HEK293 (cell line): ENCODE measurements around the gene BORCS6.

Source experiments
- CTCF ChIA-PET: fragments of 350-600 bp; formaldehyde crosslinking; extraction: SDS; loops from one replicate; lab custom pipeline; 2021; ENCODE audit warnings: antibody characterized with exemption; lab: Yijun Ruan, JAX
- POLR2A ChIA-PET: fragments of 300-600 bp; formaldehyde crosslinking; extraction: SDS; loops from one replicate; lab custom pipeline; 2020; ENCODE audit warnings: antibody characterized with exemption, inconsistent platforms; lab: Yijun Ruan, JAX
- H3K27ac ChIP-seq: fragments of 200-500 bp; sonication (Bioruptor generic); 2 replicates; pipeline ENCODE4 v1.5.1; 2014; ENCODE audit warnings: low read depth, low read length, control low read depth, inconsistent platforms; ENCODE audit errors: extremely low read depth
- H3K36me3 ChIP-seq, 2 experiments: fragments of 200-500 bp in 1 of 2; sonication (Bioruptor generic) in 1 of 2; 1 replicate in 1 of 2; 2 replicates in 1 of 2; pipeline ENCODE4 v1.5.1; 2014 to 2017; ENCODE audit warnings: inconsistent platforms in 2 of 2, low read length in 2 of 2; ENCODE audit not compliant: control insufficient read depth in 2 of 2, insufficient read depth in 1 of 2
- H3K4me1 ChIP-seq: fragments of 200-500 bp; sonication (Bioruptor generic); 2 replicates; pipeline ENCODE4 v1.5.1; 2014; ENCODE audit warnings: mild to moderate bottlenecking, low read length, inconsistent platforms; ENCODE audit not compliant: control insufficient read depth, insufficient read depth
- H3K4me3 ChIP-seq: 2 replicates; pipeline ENCODE4 v1.5.1; 2011; ENCODE audit warnings: low read depth, mild to moderate bottlenecking, control low read depth, low read length, moderate library complexity
- H3K9me3 ChIP-seq: fragments of 200-500 bp; sonication (Bioruptor generic); 2 replicates; pipeline ENCODE4 v1.5.1; 2014; ENCODE audit warnings: low read depth, low read length, inconsistent platforms; ENCODE audit not compliant: control insufficient read depth, insufficient read depth
- HOXA7 ChIP-seq: sonication (generic); formaldehyde crosslinking; IDR thresholded peaks from 2 replicates; pipeline ENCODE4 v1.8.1; 2022; ENCODE audit warnings: missing genetic modification reagents, borderline replicate concordance
- HOXD13 ChIP-seq: sonication (generic); formaldehyde crosslinking; IDR thresholded peaks from 2 replicates; pipeline ENCODE4 v1.8.0; 2022; ENCODE audit warnings: missing genetic modification reagents, borderline replicate concordance
- KLF1 ChIP-seq: fragments of 450-650 bp; formaldehyde crosslinking; IDR thresholded peaks from 2 replicates; pipeline ENCODE4 v1.5.1; 2016; ENCODE audit warnings: missing biosample characterization, missing genetic modification characterization
- MYNN ChIP-seq: fragments of 450-650 bp; formaldehyde crosslinking; IDR thresholded peaks from 2 replicates; pipeline ENCODE4 v1.5.1; 2016; ENCODE audit warnings: missing biosample characterization, missing genetic modification characterization, borderline replicate concordance
- PRDM1 ChIP-seq: fragments of 450-650 bp; formaldehyde crosslinking; IDR thresholded peaks from 2 replicates; pipeline ENCODE4; 2016; ENCODE audit warnings: missing biosample characterization, missing genetic modification characterization
- TRIM28 ChIP-seq: IDR thresholded peaks from 2 replicates; pipeline ENCODE4 v1.6.1; 2011; ENCODE audit warnings: low read length, control low read depth, borderline replicate concordance
- ZBTB21 ChIP-seq: fragments of 450-650 bp; formaldehyde crosslinking; IDR thresholded peaks from 2 replicates; pipeline ENCODE4 v1.5.1; 2017; ENCODE audit warnings: missing biosample characterization, missing genetic modification characterization
- ZEB2 ChIP-seq: fragments of 450-650 bp; formaldehyde crosslinking; IDR thresholded peaks from 2 replicates; pipeline ENCODE4 v1.5.1; 2016; ENCODE audit warnings: missing biosample characterization, missing genetic modification characterization
- ZFP41 ChIP-seq: fragments of 450-650 bp; formaldehyde crosslinking; IDR thresholded peaks from 2 replicates; pipeline ENCODE4 v1.5.1; 2016; ENCODE audit warnings: missing biosample characterization, missing genetic modification characterization, borderline replicate concordance
- ZNF202 ChIP-seq: fragments of 450-650 bp; formaldehyde crosslinking; IDR thresholded peaks from 2 replicates; pipeline ENCODE4 v1.5.1; 2016; ENCODE audit warnings: missing biosample characterization, missing genetic modification characterization, borderline replicate concordance
- ZNF221 ChIP-seq: fragments of 450-650 bp; formaldehyde crosslinking; IDR thresholded peaks from 2 replicates; pipeline ENCODE4 v1.5.1; 2017; ENCODE audit warnings: missing biosample characterization, missing genetic modification characterization, borderline replicate concordance
- ZNF248 ChIP-seq: fragments of 450-650 bp; formaldehyde crosslinking; IDR thresholded peaks from 2 replicates; pipeline ENCODE4 v1.5.1; 2017; ENCODE audit warnings: missing biosample characterization, missing genetic modification characterization
- ZNF302 ChIP-seq: fragments of 450-650 bp; formaldehyde crosslinking; IDR thresholded peaks from 2 replicates; pipeline ENCODE4 v1.5.1; 2016; ENCODE audit warnings: missing biosample characterization, missing genetic modification characterization, low read depth
- ZNF311 ChIP-seq: fragments of 450-650 bp; formaldehyde crosslinking; IDR thresholded peaks from 2 replicates; pipeline ENCODE4 v1.5.1; 2017; ENCODE audit warnings: missing biosample characterization, missing genetic modification characterization, borderline replicate concordance
- ZNF324 ChIP-seq: fragments of 450-650 bp; formaldehyde crosslinking; IDR thresholded peaks from 2 replicates; pipeline ENCODE4 v1.5.1; 2016; ENCODE audit warnings: missing biosample characterization, missing genetic modification characterization
- ZNF501 ChIP-seq: fragments of 450-650 bp; formaldehyde crosslinking; IDR thresholded peaks from 2 replicates; pipeline ENCODE4 v1.5.1; 2016; ENCODE audit warnings: missing biosample characterization, missing genetic modification characterization
- ZNF544 ChIP-seq: fragments of 450-650 bp; formaldehyde crosslinking; IDR thresholded peaks from 2 replicates; pipeline ENCODE4 v1.5.0; 2017; ENCODE audit warnings: missing biosample characterization, missing genetic modification characterization
- ZNF621 ChIP-seq: fragments of 450-650 bp; formaldehyde crosslinking; IDR thresholded peaks from 2 replicates; pipeline ENCODE4 v1.5.1; 2017; ENCODE audit warnings: missing biosample characterization, missing genetic modification characterization
- ZNF626 ChIP-seq: fragments of 450-650 bp; sonication (Bioruptor Pico); formaldehyde crosslinking; IDR thresholded peaks from 2 replicates; pipeline ENCODE4 v1.5.1; 2018; ENCODE audit warnings: missing biosample characterization, missing genetic modification characterization, inconsistent platforms
- ZNF629 ChIP-seq: fragments of 450-650 bp; formaldehyde crosslinking; IDR thresholded peaks from 2 replicates; pipeline ENCODE4 v1.5.1; 2017; ENCODE audit warnings: missing biosample characterization, missing genetic modification characterization
- ZNF639 ChIP-seq: fragments of 450-650 bp; formaldehyde crosslinking; IDR thresholded peaks from 2 replicates; pipeline ENCODE4 v1.5.1; 2016; ENCODE audit warnings: missing biosample characterization, missing genetic modification characterization
- ZNF658 ChIP-seq: fragments of 450-650 bp; formaldehyde crosslinking; IDR thresholded peaks from 2 replicates; pipeline ENCODE4; 2016; ENCODE audit warnings: missing biosample characterization, missing genetic modification characterization
- ZNF660 ChIP-seq: fragments of 450-650 bp; IDR thresholded peaks from 2 replicates; pipeline ENCODE4 v1.5.1; 2018; ENCODE audit warnings: missing biosample characterization, mild to moderate bottlenecking, missing genetic modification characterization
- ZNF776 ChIP-seq: fragments of 450-650 bp; formaldehyde crosslinking; IDR thresholded peaks from 2 replicates; pipeline ENCODE4 v1.5.0; 2017; ENCODE audit warnings: missing biosample characterization, missing genetic modification characterization, borderline replicate concordance
- TF ChIP-seq, protein P1 (sequence below): fragments of 450-650 bp; formaldehyde crosslinking; IDR thresholded peaks from 2 replicates; pipeline ENCODE4 v1.5.1; 2017; ENCODE audit warnings: missing biosample characterization, missing genetic modification characterization
- TF ChIP-seq, protein P2 (sequence below): fragments of 450-650 bp; formaldehyde crosslinking; IDR thresholded peaks from 2 replicates; pipeline ENCODE4 v1.5.1; 2016; ENCODE audit warnings: missing biosample characterization, missing genetic modification characterization
- TF ChIP-seq, protein P3 (sequence below): fragments of 450-650 bp; formaldehyde crosslinking; IDR thresholded peaks from 2 replicates; pipeline ENCODE4 v1.5.1; 2016; ENCODE audit warnings: missing biosample characterization, missing genetic modification characterization

BORCS6 gene

GRCh38 chr17:8210761-8211458 lies 20.9 kb upstream of the BORCS6 start (continued):
- no peak for TF ChIP-seq ZNF639 (tag by site-specific recombination)
- no peak for TF ChIP-seq ZNF248 (tag by site-specific recombination)
- TF ChIP-seq ZBTB21 (tag by site-specific recombination), result 0 out of 2 replicates have a peak, but pooled peaks have one; percentile 28
- TF ChIP-seq ZNF626 (tag by site-specific recombination), result no peak
- peak; percentile 64; the same call in 1 of the 2 replicates for TF ChIP-seq ZNF629 (tag by site-specific recombination)
- no peak for TF ChIP-seq HOXA7 (CRISPR knock-in tag)
- peak; percentile 57 for TF ChIP-seq ZEB2
- TF ChIP-seq, protein P1, sequence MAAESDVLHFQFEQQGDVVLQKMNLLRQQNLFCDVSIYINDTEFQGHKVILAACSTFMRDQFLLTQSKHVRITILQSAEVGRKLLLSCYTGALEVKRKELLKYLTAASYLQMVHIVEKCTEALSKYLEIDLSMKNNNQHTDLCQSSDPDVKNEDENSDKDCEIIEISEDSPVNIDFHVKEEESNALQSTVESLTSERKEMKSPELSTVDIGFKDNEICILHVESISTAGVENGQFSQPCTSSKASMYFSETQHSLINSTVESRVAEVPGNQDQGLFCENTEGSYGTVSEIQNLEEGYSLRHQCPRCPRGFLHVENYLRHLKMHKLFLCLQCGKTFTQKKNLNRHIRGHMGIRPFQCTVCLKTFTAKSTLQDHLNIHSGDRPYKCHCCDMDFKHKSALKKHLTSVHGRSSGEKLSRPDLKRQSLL (tag by site-specific recombination), result no peak
- TF ChIP-seq TRIM28, result no peak
- TF ChIP-seq ZNF501, result no peak
- TF ChIP-seq ZNF660 (tag by site-specific recombination), result peak; percentile 31; the same call in 1 of the 2 replicates
- no peak for TF ChIP-seq ZNF544 (tag by site-specific recombination)
- no peak for TF ChIP-seq ZNF311 (tag by site-specific recombination)
- no peak for TF ChIP-seq ZNF658
- no peak for TF ChIP-seq ZNF221 (tag by site-specific recombination)
- TF ChIP-seq KLF1 (tag by site-specific recombination), result no peak
- no peak for TF ChIP-seq ZNF776 (tag by site-specific recombination)
- TF ChIP-seq PRDM1, result peak; percentile 99

- Histone ChIP-seq H3K36me3 (peaks cover 33 to 42% of the 10 kb centered on the region in 2 experiments), H3K4me1 (peaks cover 8% of the 10 kb centered on the region), H3K9me3 (no peaks in the 10 kb centered on the region), H3K27ac (peak within 1 kb of the TSS; percentile 91), H3K4me3 (peak within 1 kb of the TSS; percentile 76)
- ChIA-PET CTCF (interaction anchor here (0.6 to 2.2 kb wide), 12 partner anchors 9 to 307 kb away, joined by 3 to 10 read pairs (median 4); partner anchors contain the start of gene CTC1), POLR2A (interaction anchor here (0.5 to 16.4 kb wide), 30 partner anchors 10 to 359 kb away, joined by 3 to 394 read pairs (median 6); partner anchors contain the start of genes BORCS6, CTC1, HES7 and KRABD2)
- TF ChIP-seq ZFP41, result no peak
- TF ChIP-seq, protein P2, sequence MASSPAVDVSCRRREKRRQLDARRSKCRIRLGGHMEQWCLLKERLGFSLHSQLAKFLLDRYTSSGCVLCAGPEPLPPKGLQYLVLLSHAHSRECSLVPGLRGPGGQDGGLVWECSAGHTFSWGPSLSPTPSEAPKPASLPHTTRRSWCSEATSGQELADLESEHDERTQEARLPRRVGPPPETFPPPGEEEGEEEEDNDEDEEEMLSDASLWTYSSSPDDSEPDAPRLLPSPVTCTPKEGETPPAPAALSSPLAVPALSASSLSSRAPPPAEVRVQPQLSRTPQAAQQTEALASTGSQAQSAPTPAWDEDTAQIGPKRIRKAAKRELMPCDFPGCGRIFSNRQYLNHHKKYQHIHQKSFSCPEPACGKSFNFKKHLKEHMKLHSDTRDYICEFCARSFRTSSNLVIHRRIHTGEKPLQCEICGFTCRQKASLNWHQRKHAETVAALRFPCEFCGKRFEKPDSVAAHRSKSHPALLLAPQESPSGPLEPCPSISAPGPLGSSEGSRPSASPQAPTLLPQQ (tag by site-specific recombination), result peak; percentile 46; the same call in 1 of the 2 replicates
- TF ChIP-seq ZNF324, result peak; percentile 65
- TF ChIP-seq ZNF621 (tag by site-specific recombination), result no peak
- no peak for TF ChIP-seq ZNF626 (tag by site-specific recombination)
- TF ChIP-seq MYNN, result no peak
- TF ChIP-seq ZNF302 (tag by site-specific recombination), result no peak
- TF ChIP-seq, protein P3, sequence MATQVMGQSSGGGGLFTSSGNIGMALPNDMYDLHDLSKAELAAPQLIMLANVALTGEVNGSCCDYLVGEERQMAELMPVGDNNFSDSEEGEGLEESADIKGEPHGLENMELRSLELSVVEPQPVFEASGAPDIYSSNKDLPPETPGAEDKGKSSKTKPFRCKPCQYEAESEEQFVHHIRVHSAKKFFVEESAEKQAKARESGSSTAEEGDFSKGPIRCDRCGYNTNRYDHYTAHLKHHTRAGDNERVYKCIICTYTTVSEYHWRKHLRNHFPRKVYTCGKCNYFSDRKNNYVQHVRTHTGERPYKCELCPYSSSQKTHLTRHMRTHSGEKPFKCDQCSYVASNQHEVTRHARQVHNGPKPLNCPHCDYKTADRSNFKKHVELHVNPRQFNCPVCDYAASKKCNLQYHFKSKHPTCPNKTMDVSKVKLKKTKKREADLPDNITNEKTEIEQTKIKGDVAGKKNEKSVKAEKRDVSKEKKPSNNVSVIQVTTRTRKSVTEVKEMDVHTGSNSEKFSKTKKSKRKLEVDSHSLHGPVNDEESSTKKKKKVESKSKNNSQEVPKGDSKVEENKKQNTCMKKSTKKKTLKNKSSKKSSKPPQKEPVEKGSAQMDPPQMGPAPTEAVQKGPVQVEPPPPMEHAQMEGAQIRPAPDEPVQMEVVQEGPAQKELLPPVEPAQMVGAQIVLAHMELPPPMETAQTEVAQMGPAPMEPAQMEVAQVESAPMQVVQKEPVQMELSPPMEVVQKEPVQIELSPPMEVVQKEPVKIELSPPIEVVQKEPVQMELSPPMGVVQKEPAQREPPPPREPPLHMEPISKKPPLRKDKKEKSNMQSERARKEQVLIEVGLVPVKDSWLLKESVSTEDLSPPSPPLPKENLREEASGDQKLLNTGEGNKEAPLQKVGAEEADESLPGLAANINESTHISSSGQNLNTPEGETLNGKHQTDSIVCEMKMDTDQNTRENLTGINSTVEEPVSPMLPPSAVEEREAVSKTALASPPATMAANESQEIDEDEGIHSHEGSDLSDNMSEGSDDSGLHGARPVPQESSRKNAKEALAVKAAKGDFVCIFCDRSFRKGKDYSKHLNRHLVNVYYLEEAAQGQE (tag by site-specific recombination), result peak; percentile 64; the same call in 1 of the 2 replicates
- TF ChIP-seq ZNF202 (tag by site-specific recombination), result no peak
- TF ChIP-seq HOXD13 (CRISPR knock-in tag), result no peak
Measured at GRCh38 chr17:8209907-8210760, 20.2 kb upstream of the BORCS6 start, which contains the start of gene AURKB. Gene AURKB, minus strand, starts transcription at chr17:8210575. Its CDS starts 351 bp downstream, at chr17:8210224.
